NCI-H2171 treated with DMSO at 0.1 percent for 48 hours (cell line): ENCODE results near the gene LGI1.
"Not testable (repeated sequence)": the region's sequence is repeated elsewhere in the genome, so short reads cannot be mapped to it uniquely, and the experiment has no call there.

Experiments
- DNase-seq: peaks from one replicate; lab custom pipeline; 2025; lab: John Stamatoyannopoulos, UW

LGI1 gene

GRCh38 chr10:93807371-93807770, 49.6 kb downstream of the LGI1 start:
- no peak for DNase-seq

- DNase-seq: peak; percentile 28
Observed at GRCh38 chr10:93812659-93813338, 55.1 kb downstream of the LGI1 start.

GRCh38 chr10:93813507-93814465, 56.0 kb downstream of the LGI1 start:
- peak; percentile 11 for DNase-seq

GRCh38 chr10:93815304-93816096, 57.8 kb downstream of the LGI1 start:
- no peak for DNase-seq

GRCh38 chr10:93816123-93816747, 58.5 kb downstream of the LGI1 start:
- DNase-seq: peak; percentile 13

GRCh38 chr10:93818086-93818485, 60.4 kb downstream of the LGI1 start:
- DNase-seq: peak; percentile 84

- DNase-seq: no peak
Observed at GRCh38 chr10:93819520-93819919, 61.8 kb downstream of the LGI1 start.

GRCh38 chr10:93820434-93820833, 62.7 kb downstream of the LGI1 start:
- no peak for DNase-seq

GRCh38 chr10:93821051-93821772, 63.5 kb downstream of the LGI1 start:
- peak; percentile 42 for DNase-seq

GRCh38 chr10:93826355-93826754, 68.6 kb downstream of the LGI1 start:
- no peak for DNase-seq

GRCh38 chr10:93827056-93827804, 69.5 kb downstream of the LGI1 start:
- DNase-seq: no peak

GRCh38 chr10:93831065-93831464, 73.3 kb downstream of the LGI1 start:
- DNase-seq: not testable (repeated sequence)

- DNase-seq: no peak
Observed at GRCh38 chr10:93835770-93836169, 78.0 kb downstream of the LGI1 start.

GRCh38 chr10:93837822-93838221, 80.1 kb downstream of the LGI1 start:
- DNase-seq: no peak

GRCh38 chr10:93838278-93838677, 80.5 kb downstream of the LGI1 start:
- no peak for DNase-seq

GRCh38 chr10:93841961-93842360, 84.2 kb downstream of the LGI1 start:
- no peak for DNase-seq

- no peak for DNase-seq
Observed at GRCh38 chr10:93844979-93845626, 87.4 kb downstream of the LGI1 start.
